ENCODE results near the gene HELQ.
"Not testable (repeated sequence)": the region's sequence is repeated elsewhere in the genome, so short reads cannot be mapped to it uniquely, and the experiment has no call there.

The HELQ gene

GRCh38 chr4:83398158-83398557 is 57.5 kb downstream of the HELQ start:
- POLR2A ChIA-PET; H3K27me3 ChIP-seq (replicated peaks in 2 of 5; ENCODE audit: control insufficient read depth in 4 of 5, insufficient read depth in 5 of 5, low read length in 4 of 5); H3K4me3 ChIP-seq (ENCODE audit: control insufficient read depth in 1 of 7, extremely low read depth in 1 of 7, insufficient read depth in 4 of 7, low read depth in 2 of 7, low read length in 6 of 7); H3K36me3 ChIP-seq (ENCODE audit: control insufficient read depth in 4 of 4, insufficient read depth in 4 of 4, low read length in 3 of 4); H3K27ac ChIP-seq (ENCODE audit: insufficient read depth in 1 of 2, low read depth in 1 of 2, low read length in 2 of 2, poor library complexity in 1 of 2, severe bottlenecking in 2 of 2); H3K9me3 ChIP-seq (ENCODE audit: control extremely low read depth in 1 of 5, control insufficient read depth in 4 of 5, insufficient read depth in 2 of 5, low read depth in 1 of 5, low read length in 4 of 5); H3K4me1 ChIP-seq (ENCODE audit: control extremely low read depth in 1 of 4, control insufficient read depth in 4 of 4, insufficient read depth in 4 of 4, low read length in 3 of 4); DNase-seq: not testable (repeated sequence)
- CTCF ChIA-PET, result interaction anchor here (1.2 to 1.9 kb wide), 3 partner anchors 8 to 47 kb away, joined by 3 to 4 read pairs (median 3); no protein-coding TSS in a partner anchor
- WGBS (ENCODE audit: insufficient coverage), result 100% methylated on average over 9 of the region's 10 CpGs

- H3K4me3 ChIP-seq (ENCODE audit: control insufficient read depth in 1 of 7, extremely low read depth in 1 of 7, insufficient read depth in 4 of 7, low read depth in 2 of 7, low read length in 6 of 7), result no peak overlapping the region
- H3K9me3 ChIP-seq (ENCODE audit: control extremely low read depth in 1 of 5, control insufficient read depth in 4 of 5, insufficient read depth in 2 of 5, low read depth in 1 of 5, low read length in 4 of 5), result no peaks in the 10 kb centered on the region
- H3K27ac ChIP-seq (ENCODE audit: insufficient read depth in 1 of 2, low read depth in 1 of 2, low read length in 2 of 2, poor library complexity in 1 of 2, severe bottlenecking in 2 of 2), result no peak overlapping the region
- no CpG with 5 or more reads among the region's 4 CpGs for WGBS (ENCODE audit: insufficient coverage)
- H3K36me3 ChIP-seq (ENCODE audit: control insufficient read depth in 4 of 4, insufficient read depth in 4 of 4, low read length in 3 of 4), result peaks cover 0 to 3% (median 0%) of the 10 kb centered on the region in 4 experiments
- H3K4me1 ChIP-seq (ENCODE audit: control extremely low read depth in 1 of 4, control insufficient read depth in 4 of 4, insufficient read depth in 4 of 4, low read length in 3 of 4), result no peaks in the 10 kb centered on the region
- ChIA-PET CTCF (interaction anchor here (1.1 to 1.4 kb wide), 2 partner anchors 21 to 26 kb away, joined by 3 read pairs; no protein-coding TSS in a partner anchor), POLR2A (interaction anchor here (0.6 kb wide), 1 partner anchor 439 kb away, joined by 3 read pairs; no protein-coding TSS in a partner anchor)
- no peaks in the 10 kb centered on the region for H3K27me3 ChIP-seq (replicated peaks in 2 of 5; ENCODE audit: control insufficient read depth in 4 of 5, insufficient read depth in 5 of 5, low read length in 4 of 5)
- no peak for DNase-seq
These were observed 61.7 kb downstream of the HELQ start for GRCh38 chr4:83393908-83394307.

GRCh38 chr4:83392562-83392961 is 63.1 kb downstream of the HELQ start:
- WGBS (ENCODE audit: insufficient coverage), result 100% methylated on average over 1 of the region's 2 CpGs
- H3K9me3 ChIP-seq (ENCODE audit: control extremely low read depth in 1 of 5, control insufficient read depth in 4 of 5, insufficient read depth in 2 of 5, low read depth in 1 of 5, low read length in 4 of 5), result no peaks in the 10 kb centered on the region
- H3K4me3 ChIP-seq (ENCODE audit: control insufficient read depth in 1 of 7, extremely low read depth in 1 of 7, insufficient read depth in 4 of 7, low read depth in 2 of 7, low read length in 6 of 7), result no peak overlapping the region
- DNase-seq, result no peak
- no peak overlapping the region for H3K27ac ChIP-seq (ENCODE audit: insufficient read depth in 1 of 2, low read depth in 1 of 2, low read length in 2 of 2, poor library complexity in 1 of 2, severe bottlenecking in 2 of 2)
- CTCF ChIA-PET, result interaction anchor here (1.3 kb wide), 1 partner anchor 21 kb away, joined by 3 read pairs; no protein-coding TSS in a partner anchor
- H3K36me3 ChIP-seq (ENCODE audit: control insufficient read depth in 4 of 4, insufficient read depth in 4 of 4, low read length in 3 of 4), result peaks cover 0 to 2% (median 0%) of the 10 kb centered on the region in 4 experiments
- H3K4me1 ChIP-seq (ENCODE audit: control extremely low read depth in 1 of 4, control insufficient read depth in 4 of 4, insufficient read depth in 4 of 4, low read length in 3 of 4), result peaks cover 0 to 5% (median 0%) of the 10 kb centered on the region in 4 experiments
- H3K27me3 ChIP-seq (replicated peaks in 2 of 5; ENCODE audit: control insufficient read depth in 4 of 5, insufficient read depth in 5 of 5, low read length in 4 of 5), result no peaks in the 10 kb centered on the region
- POLR2A ChIA-PET, result no interaction called here

GRCh38 chr4:83390944-83391343 is 64.7 kb downstream of the HELQ start:
- ChIA-PET POLR2A (interaction anchor here (0.6 kb wide), 1 partner anchor 75 kb away, joined by 3 read pairs; no protein-coding TSS in a partner anchor), CTCF (interaction anchor here (1.1 kb wide), 1 partner anchor 12 kb away, joined by 3 read pairs; no protein-coding TSS in a partner anchor)
- Histone ChIP-seq H3K27ac (ENCODE audit: insufficient read depth in 1 of 2, low read depth in 1 of 2, low read length in 2 of 2, poor library complexity in 1 of 2, severe bottlenecking in 2 of 2) (no peak overlapping the region), H3K4me3 (ENCODE audit: control insufficient read depth in 1 of 7, extremely low read depth in 1 of 7, insufficient read depth in 4 of 7, low read depth in 2 of 7, low read length in 6 of 7) (no peak overlapping the region), H3K4me1 (ENCODE audit: control extremely low read depth in 1 of 4, control insufficient read depth in 4 of 4, insufficient read depth in 4 of 4, low read length in 3 of 4) (peaks cover 0 to 5% (median 0%) of the 10 kb centered on the region in 4 experiments), H3K27me3 (replicated peaks in 2 of 5; ENCODE audit: control insufficient read depth in 4 of 5, insufficient read depth in 5 of 5, low read length in 4 of 5) (no peaks in the 10 kb centered on the region), H3K9me3 (ENCODE audit: control extremely low read depth in 1 of 5, control insufficient read depth in 4 of 5, insufficient read depth in 2 of 5, low read depth in 1 of 5, low read length in 4 of 5) (no peaks in the 10 kb centered on the region), H3K36me3 (ENCODE audit: control insufficient read depth in 4 of 4, insufficient read depth in 4 of 4, low read length in 3 of 4) (no peaks in the 10 kb centered on the region)
- WGBS (ENCODE audit: insufficient coverage), result 99% methylated on average over 6 of the region's 6 CpGs
- no peak for DNase-seq

- ChIA-PET POLR2A (no interaction called here), CTCF (interaction anchor here (0.9 to 1.5 kb wide), 3 partner anchors 24 to 57 kb away, joined by 3 to 4 read pairs (median 3); no protein-coding TSS in a partner anchor)
- Histone ChIP-seq H3K4me3 (ENCODE audit: control insufficient read depth in 1 of 7, extremely low read depth in 1 of 7, insufficient read depth in 4 of 7, low read depth in 2 of 7, low read length in 6 of 7) (no peak overlapping the region), H3K27me3 (replicated peaks in 2 of 5; ENCODE audit: control insufficient read depth in 4 of 5, insufficient read depth in 5 of 5, low read length in 4 of 5) (no peaks in the 10 kb centered on the region), H3K27ac (ENCODE audit: insufficient read depth in 1 of 2, low read depth in 1 of 2, low read length in 2 of 2, poor library complexity in 1 of 2, severe bottlenecking in 2 of 2) (no peak overlapping the region), H3K9me3 (ENCODE audit: control extremely low read depth in 1 of 5, control insufficient read depth in 4 of 5, insufficient read depth in 2 of 5, low read depth in 1 of 5, low read length in 4 of 5) (no peaks in the 10 kb centered on the region), H3K4me1 (ENCODE audit: control extremely low read depth in 1 of 4, control insufficient read depth in 4 of 4, insufficient read depth in 4 of 4, low read length in 3 of 4) (peaks cover 0 to 5% (median 0%) of the 10 kb centered on the region in 4 experiments), H3K36me3 (ENCODE audit: control insufficient read depth in 4 of 4, insufficient read depth in 4 of 4, low read length in 3 of 4) (no peaks in the 10 kb centered on the region)
- no peak for DNase-seq
- WGBS (ENCODE audit: insufficient coverage), result 100% methylated on average over 5 of the region's 8 CpGs
These were observed 65.7 kb downstream of the HELQ start for GRCh38 chr4:83389756-83390505.

GRCh38 chr4:83389037-83389720 is 66.4 kb downstream of the HELQ start:
- H3K4me1 ChIP-seq (ENCODE audit: control extremely low read depth in 1 of 4, control insufficient read depth in 4 of 4, insufficient read depth in 4 of 4, low read length in 3 of 4), result peaks cover 0 to 5% (median 0%) of the 10 kb centered on the region in 4 experiments
- no peak overlapping the region for H3K4me3 ChIP-seq (ENCODE audit: control insufficient read depth in 1 of 7, extremely low read depth in 1 of 7, insufficient read depth in 4 of 7, low read depth in 2 of 7, low read length in 6 of 7)
- H3K27ac ChIP-seq (ENCODE audit: insufficient read depth in 1 of 2, low read depth in 1 of 2, low read length in 2 of 2, poor library complexity in 1 of 2, severe bottlenecking in 2 of 2), result no peak overlapping the region
- POLR2A ChIA-PET, result interaction anchor here (0.7 kb wide), 1 partner anchor 198 kb away, joined by 3 read pairs; no protein-coding TSS in a partner anchor
- H3K36me3 ChIP-seq (ENCODE audit: control insufficient read depth in 4 of 4, insufficient read depth in 4 of 4, low read length in 3 of 4), result no peaks in the 10 kb centered on the region
- WGBS (ENCODE audit: insufficient coverage), result 100% methylated on average over 8 of the region's 8 CpGs
- no peak for DNase-seq
- H3K27me3 ChIP-seq (replicated peaks in 2 of 5; ENCODE audit: control insufficient read depth in 4 of 5, insufficient read depth in 5 of 5, low read length in 4 of 5), result no peaks in the 10 kb centered on the region
- no peaks in the 10 kb centered on the region for H3K9me3 ChIP-seq (ENCODE audit: control extremely low read depth in 1 of 5, control insufficient read depth in 4 of 5, insufficient read depth in 2 of 5, low read depth in 1 of 5, low read length in 4 of 5)
- CTCF ChIA-PET, result interaction anchor here (0.9 to 1.5 kb wide), 4 partner anchors 23 to 56 kb away, joined by 3 to 4 read pairs (median 3); no protein-coding TSS in a partner anchor

All from common myeloid progenitor, CD34-positive (primary cell).